GM21786 (cell line): Measurements from ENCODE around the gene STXBP5.
A peak's percentile ranks its signal among the peaks of the same experiment; 100 is the strongest.
"Not testable (repeated sequence)": the region's sequence is repeated elsewhere in the genome, so short reads cannot be mapped to it uniquely, and the experiment has no call there.

Experiments used
- ATAC-seq: cut with Tn5 transposase; IDR thresholded peaks from one replicate; pipeline ENCODE4 v1.9.1; 2021; ENCODE audit not compliant: unreplicated experiment

STXBP5 gene

DNA sequence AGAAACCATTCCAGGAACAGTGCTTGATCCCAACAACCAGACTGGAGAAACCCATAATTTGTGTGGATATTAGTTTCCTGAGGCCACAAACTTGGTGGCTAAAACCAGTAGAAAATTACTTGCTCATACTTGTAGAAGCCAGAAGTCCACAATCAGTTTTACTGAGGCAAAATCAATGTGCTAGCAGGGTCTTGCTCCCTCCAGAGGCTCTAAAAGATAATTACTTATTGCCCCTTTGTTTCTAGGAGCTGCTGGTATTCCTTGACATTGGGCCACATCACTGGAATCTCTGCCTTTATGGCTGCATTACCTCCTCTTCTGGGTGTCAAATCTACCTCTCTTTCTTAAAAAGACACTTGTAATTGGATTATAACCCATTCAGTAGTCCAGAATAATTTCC, 162.1 kb downstream of the STXBP5 start:
- no peak for ATAC-seq

DNA sequence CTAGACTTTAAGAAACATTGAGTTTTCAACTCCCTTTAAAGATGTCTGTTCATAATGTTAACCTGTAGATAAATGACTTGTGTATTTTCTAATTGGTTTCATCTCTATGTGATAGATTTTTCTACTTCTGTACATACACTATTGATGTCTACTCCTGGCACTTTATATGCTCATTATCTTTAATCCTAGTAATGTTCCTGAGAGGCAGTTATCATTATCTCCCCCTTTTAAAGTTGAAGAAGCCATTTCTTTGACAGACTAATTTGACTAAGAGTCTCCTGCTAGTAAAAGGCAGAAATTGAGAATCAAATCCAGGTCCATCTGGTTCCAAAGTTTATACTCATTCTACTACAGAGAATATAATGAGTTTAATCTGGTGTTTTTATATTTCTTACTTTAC, 167.1 kb downstream of the STXBP5 start:
- no peak for ATAC-seq

DNA sequence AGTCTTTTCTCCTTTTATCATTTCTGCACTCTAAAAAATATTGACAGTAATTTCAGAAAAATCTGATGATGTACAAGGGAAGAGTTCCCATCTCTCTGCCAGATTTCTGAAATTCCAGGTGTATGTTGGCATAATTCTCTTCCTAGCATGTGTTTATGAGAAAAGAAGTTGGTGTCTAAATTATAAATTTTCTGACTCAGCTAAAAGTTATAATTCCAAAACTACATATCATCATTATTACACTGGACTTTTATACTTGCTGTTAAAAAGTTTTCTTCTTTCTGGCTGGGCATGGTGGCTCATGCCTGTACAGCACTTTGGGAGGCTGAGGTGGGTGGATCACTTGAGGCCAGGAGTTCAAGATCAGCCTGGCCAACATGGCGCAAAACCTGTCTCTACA, 168.6 kb downstream of the STXBP5 start:
- no peak for ATAC-seq

DNA sequence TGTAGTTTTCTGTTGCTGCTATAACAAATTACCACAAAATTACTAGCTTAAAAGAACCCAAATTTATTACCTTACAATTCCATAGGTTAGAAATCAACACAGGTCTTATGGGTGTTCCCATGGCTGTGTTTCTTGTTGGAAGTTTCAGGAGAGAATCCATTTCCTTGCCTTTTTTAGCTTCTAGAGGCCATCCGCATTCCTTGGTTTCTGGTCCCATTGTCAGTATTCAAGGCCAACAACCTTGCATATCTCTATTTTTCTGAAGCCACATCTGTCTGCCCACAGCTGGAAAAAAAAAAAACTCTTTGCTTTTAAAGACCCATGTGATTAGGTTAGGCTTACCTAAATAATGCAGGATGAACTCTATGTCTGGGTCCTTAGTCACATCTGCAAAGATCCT, 174.6 kb downstream of the STXBP5 start:
- no peak for ATAC-seq

DNA sequence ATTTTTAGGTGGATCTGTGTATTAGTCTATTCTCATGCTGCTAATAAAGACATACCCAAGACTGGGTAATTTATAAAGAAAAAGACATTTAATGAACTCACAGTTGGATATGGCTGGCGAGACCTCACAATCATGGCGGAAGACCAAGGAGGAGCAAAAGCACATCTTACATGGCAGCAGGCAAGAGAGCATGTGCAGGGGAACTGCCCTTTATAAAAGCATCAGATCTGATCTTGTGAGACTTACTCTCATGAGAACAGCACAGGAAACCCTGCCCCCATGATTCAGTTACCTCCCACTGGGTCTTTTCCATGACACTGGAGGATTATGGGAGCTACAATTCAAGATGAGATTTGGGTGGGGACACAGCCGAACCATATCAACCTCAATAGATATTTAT, 176.6 kb downstream of the STXBP5 start:
- ATAC-seq = not testable (repeated sequence)

DNA sequence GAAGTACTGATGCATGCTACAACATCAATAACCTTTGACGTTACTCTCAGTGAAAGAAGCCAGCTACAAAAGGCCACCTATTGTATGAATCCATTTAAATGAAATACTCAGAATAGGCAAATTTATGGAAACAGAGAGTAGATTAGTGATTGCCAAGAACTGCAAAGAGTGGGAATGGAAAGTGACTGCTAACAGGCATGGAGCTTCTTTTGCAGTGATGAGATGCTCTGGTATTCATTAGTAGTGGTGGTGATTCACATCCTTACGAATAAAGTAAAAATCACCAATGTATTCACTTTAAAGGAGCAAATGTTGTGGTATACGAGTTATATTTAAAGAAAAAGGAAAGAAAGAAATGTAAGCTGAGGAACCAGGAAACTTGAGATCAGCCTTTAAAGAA, 177.5 kb downstream of the STXBP5 start:
- ATAC-seq = no peak

DNA sequence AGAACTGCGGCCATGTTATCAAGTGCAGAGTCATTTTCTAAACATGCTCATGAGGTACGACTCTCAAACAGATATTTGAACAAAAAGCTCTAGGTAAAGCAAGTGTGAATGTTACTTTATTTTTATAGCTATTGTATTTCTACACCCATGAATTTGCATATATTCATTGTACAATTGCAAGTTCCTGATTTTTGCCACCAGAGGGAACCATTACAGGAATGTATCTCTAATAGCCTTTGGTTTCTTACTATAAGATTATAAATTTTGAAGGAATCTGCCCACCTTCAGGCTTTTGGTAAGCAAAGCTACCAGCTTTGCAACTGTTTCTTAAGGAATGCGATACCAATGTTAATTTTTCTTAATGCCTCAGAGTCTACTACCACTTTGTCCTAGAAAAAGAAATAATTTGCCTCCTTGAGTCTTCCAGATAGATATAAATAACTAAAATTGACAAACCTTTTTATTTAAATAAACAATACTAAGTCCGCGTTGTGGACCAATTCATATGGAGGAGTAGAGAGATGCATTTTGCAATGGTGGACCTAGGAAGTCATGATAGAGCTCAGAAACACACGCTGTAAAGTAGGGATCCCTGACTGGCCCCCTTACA, 178.8 kb downstream of the STXBP5 start:
- ATAC-seq = no peak

DNA sequence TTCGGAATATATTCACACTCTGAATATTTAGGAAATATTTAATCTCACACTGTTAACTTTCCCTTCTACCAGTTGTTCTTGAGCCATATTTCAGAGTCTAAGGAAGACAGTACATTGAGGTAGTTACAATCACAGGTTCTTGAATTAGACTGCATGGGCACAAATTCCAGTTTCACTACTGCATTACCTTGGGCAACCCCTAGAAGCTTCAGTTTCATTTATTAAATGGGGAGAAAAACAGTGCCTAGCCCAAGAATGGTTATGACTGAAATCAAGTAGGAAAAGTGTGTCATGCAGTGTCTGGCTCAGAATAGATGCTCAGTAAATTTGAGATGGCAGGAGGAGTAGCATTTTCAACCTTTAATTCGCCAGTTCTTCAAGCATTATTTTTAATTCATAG, 179.8 kb downstream of the STXBP5 start:
- ATAC-seq = peak; percentile 60

DNA sequence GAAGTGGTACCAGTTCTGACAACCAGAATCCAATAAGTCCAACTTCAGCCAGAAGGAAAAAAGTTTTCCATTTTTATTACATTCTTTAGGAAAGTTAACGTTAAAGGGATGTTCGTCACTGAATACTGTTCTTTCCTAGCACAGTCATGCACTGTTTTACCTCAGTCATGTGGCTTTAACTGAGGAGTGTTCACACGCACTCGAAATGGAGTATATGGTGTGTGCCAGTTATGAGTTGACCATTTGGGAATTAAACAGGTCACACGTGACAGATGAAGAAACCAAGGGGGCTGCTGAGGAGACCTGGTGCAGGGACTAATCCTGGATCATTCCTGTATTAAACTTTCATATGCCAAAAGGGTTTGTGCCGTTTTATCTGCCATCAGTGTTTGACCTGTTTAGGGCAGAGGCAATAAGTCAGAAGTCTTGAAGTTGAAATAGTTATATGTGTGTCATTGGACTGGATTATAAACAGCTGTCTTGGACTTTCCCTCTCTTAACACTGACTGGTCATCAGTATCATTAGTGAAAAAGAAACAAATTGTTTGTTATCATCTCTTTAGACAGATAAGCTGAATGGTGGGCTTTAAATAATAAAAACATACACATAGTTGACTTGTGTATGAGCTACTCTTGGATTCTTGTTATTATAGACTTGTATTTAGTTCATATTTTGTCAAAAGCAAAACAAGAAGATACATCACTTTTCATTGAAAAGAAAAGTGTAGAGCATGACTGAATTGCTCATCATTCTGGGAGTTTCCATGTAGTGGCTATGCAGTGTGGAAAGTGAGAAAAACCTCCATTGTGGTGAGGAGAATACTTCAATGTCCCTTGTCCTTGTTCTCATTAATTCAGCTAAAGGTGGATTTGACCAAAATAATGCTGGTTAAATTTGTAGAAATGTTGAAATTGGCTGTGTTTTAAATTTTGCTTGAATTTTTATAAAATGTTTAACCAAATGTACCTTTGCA, 180.8 kb downstream of the STXBP5 start:
- peak; percentile 55 for ATAC-seq

DNA sequence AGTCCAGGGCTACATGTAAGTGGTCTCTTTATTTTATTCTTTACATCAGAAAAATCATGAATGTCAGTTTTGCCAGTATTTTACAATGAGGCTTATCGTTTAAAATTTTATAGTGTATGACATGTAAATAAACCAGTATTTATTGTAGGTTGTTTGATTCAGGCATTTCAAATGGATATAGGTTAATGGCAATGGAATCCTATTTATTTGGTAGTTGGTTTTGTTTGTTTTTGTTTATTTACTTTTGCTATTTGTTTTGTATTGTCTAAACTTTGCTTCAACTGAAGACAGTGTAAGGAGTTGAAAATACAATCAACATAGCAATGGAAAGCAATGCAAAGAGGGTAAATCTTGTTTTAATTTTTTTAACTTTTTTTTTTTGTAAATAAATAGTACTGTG, 185.2 kb downstream of the STXBP5 start:
- no peak for ATAC-seq

DNA sequence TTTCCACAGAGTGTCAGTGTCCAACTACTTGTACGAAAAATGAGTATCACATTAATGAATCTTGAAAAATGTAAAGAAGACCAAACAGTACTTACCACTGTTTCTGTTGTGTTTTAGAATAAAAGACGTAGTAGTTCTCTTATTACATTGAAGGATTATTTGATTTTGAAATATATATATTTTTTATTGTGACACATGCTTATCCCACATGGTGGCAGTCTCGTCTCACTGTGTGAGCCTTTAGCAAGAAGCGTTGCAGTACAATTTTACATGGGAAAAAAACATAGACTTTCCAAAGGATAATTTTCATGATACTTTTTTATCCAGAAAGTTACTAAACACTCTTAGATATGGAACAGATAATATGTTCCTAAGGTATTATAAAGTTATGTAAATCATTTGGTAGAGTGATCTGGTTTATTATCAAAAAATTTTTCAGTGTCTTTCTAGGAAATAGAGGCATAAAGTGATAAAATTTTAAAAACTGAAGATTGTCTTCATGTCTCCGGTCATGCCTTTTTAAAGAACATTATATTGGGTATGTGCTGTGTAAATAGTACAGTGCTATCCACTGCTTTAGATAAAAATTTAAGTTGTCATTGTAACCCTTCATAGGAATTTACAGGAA, 186.8 kb downstream of the STXBP5 start:
- no peak for ATAC-seq

DNA sequence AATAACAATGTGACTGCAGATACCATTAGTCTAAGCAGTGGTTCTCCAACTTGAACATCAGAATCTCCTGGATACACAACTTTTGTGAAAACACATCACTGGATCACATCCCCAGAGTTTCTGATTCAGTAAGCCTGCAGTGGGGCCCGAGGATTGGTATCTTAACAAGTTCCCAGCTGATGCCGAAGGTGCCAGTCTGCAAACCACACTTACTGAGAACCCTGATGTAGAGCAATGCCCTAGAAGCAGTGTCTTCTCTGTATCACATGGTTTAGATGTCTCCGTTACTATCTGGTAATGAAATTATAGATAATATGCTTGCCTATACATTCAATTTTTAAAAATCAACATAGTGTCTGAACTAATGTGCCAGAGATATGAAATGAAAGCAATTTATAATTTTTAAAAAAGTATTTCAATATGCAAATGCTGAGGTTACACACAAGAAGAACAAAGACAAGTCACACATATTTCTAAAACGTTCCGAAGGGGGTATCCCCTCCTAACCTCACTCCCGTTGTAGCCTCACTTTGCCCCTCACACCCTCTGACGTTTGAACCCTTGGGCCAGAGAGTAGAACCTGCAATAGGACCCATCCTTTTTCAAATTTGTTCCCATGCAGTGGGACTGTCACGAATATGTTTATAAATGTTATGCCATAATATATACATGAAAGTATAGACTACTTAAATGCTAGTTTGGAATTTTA, 188.9 kb downstream of the STXBP5 start:
- no peak for ATAC-seq

DNA sequence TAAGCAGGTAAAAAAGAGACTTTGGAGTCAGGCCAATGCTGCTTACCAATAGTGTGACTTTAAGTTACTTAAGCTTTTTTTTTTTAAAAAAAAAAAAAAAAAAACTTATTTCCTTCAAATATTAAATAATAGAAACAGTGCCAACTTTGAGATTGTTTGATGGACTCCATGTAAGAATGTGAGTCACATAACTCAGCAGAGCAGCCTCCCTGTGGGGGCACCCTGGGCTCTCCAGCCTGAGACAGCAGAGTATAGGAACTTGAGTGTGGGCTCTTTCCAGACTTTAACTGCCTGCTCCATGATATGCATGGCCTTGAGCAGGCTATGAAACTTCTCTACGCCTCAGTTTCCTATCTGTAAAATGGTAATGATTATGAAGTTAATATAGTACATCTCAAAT, 190.9 kb downstream of the STXBP5 start:
- no peak for ATAC-seq

DNA sequence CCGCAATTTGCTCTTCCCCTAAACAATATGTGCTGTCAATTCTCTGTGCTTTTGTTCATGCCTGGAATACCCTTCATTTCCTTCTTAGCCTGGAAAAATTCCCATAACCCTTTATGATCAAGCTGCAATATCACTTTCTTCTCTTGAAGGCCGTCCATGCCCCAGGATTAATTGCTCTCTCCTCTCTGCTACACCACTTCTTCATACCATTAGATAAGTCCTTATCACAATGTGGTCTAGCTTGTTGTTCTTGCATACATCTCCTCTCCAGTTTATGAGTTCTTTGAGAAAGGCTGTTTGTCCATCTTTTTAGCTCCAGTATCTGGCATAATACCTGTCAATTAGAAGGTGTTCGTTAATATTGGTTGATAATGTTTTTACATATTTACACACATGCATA, 193.1 kb downstream of the STXBP5 start:
- ATAC-seq = no peak

DNA sequence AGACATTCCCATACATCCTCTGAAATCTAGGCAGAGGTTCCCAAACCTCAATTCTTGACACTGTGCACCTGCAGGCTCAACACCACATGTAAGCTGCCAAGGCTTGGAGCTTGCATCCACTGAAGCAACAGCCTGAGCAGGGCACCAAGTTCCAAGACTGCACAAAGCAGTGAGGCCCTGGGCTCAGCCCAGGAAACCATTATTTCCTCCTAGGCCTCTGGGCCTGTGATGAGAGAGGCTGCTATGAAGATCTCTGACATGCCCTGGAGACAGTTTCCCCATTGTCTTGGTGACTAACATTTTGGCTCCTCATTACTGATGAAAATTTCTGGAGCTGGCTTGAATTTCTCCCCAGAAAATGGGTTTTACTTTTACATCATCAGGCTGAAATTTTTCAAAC, 196.8 kb downstream of the STXBP5 start:
- no peak for ATAC-seq

DNA sequence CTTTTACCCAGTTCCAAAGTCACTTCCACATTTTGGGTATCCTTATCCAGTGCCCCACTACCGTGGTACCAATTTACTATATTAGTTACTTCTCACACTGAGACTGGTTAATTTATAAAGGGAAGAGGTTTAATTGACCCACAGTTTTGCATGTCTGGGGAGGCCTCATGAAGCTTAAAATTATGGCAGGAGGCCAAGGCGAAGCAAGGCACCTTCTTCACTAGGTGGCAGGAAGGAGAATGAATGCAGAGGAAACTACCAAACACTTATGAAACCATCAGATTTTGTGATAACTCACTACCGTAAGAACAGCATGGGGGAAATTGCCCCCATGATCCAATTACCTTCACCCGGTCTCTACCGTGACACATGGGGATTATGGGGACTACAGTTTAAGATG, 197.6 kb downstream of the STXBP5 start:
- no peak for ATAC-seq

DNA sequence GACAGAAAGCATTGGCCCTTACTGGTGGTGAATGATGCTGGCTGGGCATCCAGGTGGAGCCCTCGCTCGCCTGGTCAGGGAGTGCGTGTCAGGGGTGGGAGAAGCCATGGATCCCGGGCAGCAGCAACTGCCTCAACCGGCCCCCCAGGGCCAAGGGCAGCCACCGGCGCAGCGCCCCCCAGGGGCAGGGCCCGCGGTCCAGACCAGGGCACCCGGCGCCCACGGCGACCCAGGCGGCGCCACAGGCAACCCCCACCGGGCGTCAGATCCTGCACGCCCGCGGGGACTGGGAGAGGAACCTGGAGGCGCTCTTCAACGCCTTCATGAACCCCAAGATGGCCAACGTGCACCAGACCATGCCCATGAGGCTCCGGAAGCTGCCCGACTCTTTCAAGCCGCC, 202.6 kb downstream of the STXBP5 start:
- no peak for ATAC-seq

DNA sequence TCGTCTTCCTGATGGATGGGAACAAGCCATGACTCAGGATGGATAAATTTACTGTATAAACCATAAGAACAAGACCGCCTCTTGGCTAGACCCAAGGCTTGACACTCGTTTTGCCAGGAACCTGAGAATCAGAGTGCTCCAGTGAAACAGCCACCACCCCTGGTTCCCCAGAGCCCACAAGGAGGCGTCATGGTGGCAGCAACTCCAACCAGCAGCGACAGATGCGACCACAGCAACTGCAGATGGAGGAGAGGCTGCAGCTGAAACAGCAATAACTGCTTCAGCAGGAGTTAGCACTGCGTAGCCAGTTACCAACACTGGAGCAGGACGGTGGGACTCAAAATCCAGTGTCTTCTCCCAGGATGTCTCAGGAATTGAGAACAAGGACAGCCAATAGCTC, 203.4 kb downstream of the STXBP5 start:
- ATAC-seq = no peak

DNA sequence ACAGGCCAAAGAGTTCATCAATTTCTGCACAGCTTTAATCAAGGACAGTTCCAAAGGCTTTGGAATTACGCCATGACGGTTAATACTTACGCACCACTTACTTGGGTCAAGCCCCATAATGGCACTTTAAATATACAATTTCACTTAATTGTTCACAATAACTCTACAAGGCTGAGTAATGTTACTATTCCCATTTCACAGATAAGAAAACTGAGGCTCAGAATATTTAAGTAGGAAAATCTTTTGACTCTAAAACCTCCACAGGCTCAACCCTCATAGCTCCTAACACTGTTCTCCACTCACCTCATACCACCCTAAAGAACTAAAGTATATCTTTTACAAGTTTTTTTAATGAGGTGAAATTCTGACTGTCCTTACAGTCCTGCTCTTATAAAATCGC, 212.4 kb downstream of the STXBP5 start:
- ATAC-seq = no peak

DNA sequence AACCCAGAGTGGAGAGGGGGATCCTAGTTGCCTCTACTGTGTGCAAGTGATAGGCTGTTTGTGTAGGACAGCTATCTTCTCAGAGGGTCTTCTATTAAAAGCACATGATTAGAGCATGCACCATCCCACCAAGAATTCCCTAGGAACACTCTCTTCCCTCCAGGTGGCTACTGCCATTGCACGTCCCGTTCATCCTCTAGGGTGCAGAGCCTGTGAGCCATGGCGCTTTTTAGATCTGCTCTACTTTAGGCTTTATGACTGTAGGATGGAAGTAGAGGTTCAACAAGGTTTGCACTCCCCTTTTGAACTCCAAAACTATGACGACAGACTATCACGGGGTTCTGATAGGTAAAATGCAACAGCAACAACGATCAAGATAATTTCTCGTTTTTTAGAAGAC, 213.7 kb downstream of the STXBP5 start:
- ATAC-seq = no peak

DNA sequence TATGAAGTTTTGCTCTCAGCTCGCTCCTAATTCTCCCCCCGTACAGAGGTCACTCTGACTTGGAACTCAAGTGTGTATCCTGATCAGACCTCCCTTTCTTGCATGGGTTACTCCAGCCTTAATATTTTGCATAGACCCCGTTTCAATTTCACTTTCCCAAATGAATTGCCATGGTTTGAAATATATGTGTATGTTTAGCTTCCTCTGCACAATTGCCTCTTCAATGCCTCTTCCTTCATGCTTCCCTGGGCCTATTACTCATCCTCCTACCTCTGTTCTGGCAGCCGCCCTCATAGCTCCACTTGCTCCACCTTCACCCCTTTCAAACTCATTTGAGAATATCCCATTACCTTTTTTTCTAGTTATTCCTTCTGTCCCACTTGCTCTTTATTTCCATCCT, 214.3 kb downstream of the STXBP5 start:
- ATAC-seq = no peak
